ENCODE data around the gene ANGPTL2.

Gene ANGPTL2

DNA sequence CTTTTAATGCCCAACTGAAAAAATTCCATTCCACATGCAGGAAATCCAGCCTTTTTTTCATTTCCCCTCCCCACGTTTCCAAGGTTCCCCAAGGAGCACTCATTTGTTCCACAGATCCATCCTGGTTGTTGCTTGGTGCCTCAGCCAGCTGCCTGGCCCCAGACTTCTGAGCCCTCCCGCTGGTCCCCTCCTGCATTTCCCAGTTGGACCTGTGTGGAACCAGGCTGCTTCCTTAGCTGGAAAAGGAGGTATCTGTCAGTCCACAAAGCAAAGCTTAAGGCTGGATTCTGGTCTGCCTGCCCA lies 44.8 kb downstream of the ANGPTL2 start:
- DNase-seq (ENCODE audit: low read depth, low spot score), result no peak

DNA sequence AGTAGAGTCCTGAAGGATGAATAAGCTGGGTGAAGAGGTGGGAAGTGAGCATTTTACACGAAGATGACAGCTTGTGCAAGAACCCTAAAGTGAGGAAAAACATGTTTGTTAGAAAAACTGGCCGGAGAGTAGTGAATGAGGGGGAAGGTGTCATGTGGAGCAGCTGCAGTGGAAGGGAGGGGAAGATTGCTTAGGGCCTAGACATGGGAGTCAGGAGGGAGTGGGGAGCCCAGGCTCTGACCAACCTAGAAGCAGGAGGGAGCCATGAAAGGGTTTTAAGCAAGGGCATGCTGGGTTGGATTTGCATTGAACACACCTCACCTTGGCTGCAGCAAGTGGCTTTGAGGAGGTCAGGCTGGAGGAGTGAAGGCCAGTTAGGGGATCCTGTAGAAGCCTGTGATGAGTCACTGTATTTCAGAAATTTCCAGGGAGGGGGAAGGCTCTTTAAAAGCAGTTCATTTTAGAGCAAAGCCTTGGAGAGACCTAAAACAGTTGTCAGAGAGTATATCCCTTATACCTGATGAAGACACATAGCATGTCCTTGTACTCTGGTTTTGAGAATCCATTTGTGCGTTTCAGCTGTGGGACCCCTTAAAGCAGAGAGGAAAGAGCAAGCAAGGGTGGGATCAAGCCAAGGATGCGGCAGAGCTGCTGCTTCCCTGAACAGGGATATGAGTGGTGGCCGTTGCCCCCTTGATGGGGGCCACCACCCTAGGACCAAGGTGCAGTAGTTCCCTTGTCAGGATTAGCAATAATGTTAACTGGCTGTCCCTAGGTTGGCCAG lies 45.4 kb downstream of the ANGPTL2 start:
- DNase-seq (ENCODE audit: low read depth, low spot score), result no peak

DNA sequence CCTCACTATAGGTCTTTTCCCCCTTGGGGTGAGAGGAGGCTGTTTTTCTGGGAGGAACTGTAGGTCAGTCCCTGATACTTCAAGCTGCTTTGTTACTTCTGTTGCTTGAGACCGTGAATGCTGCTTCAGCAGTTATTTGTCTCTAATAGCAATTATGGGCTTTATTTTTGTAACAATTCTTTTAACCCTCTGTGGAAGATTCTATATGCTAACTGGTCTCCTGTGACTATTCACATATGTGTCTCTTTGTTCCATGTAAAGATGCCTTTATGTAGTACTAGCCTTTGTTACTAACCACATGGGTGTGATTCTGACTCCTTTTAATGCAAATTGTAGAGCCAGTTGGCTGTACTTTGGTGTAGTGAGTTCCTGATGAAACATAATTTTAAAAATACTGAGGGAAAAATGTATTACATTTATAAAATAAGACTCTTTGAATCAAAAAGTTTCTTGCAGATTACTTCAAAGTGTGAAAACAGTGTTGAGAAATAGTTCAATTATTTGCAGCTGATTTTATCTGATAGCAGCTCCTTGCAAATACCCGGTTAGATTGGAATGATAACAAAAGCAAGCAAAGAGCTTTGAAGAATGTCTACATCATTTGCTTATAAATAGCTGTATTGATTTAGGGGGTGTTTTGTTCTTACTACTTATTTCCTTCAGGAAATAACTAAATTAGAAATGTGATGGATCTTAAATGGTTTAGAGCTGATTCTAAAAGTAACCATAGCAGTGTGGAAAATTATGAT lies 46.6 kb downstream of the ANGPTL2 start:
- no peak for DNase-seq (ENCODE audit: low read depth, low spot score)

DNA sequence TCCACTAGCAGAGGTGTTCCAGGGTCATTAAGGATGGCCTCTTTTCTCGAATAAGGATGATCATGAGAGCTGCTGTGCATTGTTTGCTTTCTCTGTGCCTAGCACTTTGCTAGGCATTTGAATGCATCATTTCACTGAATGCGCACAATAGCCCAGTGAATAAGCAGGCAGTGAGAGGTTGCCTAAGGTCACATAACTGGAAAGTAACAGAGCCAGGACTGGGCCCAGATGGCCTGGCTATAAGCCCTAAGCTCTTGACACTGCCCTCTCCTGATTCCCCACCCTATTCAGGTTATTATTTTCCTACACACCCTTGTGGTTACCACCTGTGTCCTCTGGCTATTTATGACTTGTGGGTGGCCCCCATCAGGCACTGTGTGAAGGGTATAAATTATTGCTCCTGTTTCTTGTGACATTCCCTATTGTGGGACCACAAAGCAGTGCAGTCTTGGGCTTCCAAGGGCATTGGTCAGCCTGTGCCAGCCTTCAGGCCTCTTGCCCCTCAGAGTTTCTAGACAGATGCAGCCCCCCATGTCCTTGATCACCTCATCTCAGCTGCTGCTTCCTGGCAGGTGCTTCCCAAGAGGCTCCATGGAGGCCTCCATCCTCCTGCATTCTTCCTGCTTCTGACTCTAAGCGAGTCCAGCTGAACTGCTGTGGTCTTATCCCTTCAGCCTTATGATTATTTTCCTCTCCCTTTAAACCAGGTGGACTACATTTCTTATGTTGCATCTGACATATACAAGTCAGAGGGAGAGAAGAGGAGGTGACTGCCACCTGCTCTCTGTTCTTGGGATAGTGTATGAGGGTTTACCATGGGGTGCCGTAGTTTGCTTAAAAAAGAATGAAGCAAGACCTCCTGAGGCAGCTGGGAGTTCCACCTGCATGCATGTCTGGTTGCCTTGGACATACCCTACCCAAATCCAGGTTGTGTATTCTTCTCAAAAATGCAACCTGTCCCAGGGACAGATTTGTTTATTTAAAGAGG lies 47.6 kb downstream of the ANGPTL2 start:
- no peak for DNase-seq (ENCODE audit: low read depth, low spot score)

DNA sequence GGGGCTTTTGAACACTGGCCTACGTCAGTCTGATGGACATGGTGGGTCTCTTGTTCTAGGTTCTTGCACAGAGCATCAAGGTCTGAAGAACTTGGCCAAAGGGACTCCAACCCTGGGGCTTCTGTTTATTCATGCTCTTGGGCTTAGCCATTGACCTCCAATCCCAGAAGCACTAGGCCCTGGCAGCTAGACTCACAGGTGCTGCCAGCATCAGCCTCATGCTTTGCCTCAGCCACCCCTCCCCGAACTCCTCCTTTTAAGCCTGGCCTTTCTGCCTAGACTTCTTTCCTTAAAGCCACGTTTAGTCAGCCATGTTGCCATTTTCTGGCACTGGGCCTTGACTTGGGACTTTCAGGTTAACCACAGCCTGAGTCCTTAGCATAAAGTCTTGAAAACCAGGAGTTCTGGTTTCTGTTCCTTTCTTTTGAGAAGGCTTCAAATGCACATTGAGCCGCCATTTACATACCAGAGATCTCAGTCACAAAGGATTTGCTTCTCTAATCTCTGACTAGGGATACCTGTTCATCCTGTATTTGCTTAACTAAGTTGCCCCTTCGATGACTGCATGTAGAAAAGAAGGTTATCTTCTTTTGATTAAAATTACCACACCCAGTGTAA lies 54.7 kb downstream of the ANGPTL2 start:
- no peak for DNase-seq (ENCODE audit: low read depth, low spot score)

DNA sequence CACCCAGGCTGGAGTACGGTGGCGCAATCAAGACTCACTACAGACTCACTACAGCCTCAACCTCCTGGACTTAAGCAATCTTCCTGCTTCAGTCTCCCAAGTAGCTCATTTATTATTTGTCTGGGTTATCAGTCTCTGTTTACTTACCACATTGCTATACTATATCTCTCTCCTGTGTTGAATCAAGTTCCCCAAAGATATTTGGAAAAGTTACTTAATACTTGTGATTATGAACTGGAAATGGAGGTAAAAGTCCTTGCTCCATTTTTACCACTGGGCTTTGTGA lies 55.6 kb downstream of the ANGPTL2 start:
- DNase-seq (ENCODE audit: low read depth, low spot score), result no peak

DNA sequence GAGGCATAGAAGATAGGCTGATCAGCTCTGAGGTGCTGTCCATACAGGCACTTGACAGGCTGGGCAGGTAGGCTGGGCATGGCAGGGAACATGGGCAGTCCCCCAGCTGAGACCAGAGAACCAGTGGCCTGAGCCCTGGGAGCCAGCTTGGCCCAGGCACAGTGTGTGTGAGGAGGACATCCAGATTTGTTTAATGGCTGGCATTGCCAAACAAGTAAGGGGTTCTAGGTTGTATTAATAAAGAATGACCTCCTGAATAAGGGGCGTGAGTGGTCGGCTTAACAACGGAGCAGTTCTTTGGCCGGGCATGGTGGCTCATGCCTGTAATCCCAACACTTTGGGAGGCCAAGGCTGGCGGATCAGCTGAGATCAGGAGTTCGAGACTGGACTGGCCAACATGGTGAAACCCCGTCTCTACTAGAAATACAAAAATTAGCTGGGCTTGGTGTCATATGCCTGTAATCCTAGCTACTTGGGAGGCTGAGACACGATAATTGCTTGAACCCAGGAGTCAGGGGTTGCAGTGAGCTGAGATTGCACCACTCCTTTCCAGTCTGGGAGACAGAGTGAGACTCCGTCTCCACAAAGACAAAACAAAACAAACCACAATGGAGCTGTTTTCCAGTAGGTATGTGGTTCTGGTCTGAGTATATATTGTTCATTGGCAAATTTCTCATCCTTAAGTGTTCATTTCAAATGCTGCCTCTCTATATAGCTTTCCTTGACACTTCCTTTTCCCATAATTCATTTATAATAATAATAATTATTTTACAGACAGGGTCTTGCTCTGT lies 56.2 kb downstream of the ANGPTL2 start:
- DNase-seq (ENCODE audit: low read depth, low spot score), result no peak

DNA sequence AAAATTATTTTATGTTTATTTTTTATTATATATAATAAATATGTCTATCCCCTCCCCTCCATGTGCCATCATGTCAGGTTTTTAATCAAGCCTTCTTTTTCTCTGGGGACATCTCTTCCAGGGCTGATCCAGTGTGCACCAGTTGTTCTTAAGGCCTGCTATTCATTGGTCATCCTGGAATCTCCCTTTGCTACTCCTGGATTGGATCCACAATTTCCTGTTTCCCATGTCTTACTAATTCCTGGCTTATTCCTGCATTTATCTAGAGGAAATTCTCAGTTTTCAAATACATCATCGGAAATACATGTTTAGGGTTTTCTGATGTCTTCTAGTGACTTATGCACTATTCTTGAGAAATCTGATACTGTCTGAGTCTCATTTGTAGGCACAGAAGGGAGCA lies 56.8 kb downstream of the ANGPTL2 start:
- no peak for DNase-seq (ENCODE audit: low read depth, low spot score)

DNA sequence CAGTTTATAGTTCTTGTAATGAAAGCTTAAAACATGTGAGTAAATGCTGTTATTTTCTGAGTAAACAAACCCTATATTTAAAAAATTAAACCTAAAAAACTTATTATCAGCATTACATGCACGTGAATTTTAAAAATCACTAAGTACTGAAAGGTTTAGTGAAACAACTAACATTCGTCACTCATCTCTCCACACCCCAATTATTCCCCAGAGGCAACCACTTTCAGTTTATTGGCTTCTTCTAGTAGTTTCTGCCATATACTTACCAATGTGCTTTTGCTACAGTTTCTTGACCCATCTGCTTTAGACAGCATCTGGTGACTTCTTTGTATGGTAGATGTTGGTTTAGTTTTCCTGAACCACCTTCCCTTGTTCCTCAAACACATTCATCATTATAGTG lies 58.1 kb downstream of the ANGPTL2 start:
- DNase-seq (ENCODE audit: low read depth, low spot score), result no peak

DNA sequence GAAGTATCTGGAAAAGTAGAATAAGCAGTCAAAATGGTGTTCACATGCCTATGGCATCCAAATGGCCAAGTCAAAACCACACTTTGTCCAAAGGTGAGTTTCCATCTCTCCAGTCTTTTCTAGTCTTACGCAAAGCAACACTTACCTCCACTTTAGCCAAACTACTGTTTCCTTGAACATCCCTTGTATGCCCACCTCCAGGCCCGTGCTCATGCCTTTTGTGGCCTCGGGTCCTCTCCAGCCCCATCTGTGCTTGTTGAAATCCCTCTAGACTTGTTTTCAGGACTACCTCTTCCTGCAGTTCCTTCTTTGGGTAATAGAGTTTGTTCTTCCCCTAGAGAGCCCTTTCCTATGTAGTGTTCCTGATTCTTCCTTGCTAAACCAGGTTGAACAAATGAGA lies 61.0 kb downstream of the ANGPTL2 start:
- no peak for DNase-seq (ENCODE audit: low read depth, low spot score)

DNA sequence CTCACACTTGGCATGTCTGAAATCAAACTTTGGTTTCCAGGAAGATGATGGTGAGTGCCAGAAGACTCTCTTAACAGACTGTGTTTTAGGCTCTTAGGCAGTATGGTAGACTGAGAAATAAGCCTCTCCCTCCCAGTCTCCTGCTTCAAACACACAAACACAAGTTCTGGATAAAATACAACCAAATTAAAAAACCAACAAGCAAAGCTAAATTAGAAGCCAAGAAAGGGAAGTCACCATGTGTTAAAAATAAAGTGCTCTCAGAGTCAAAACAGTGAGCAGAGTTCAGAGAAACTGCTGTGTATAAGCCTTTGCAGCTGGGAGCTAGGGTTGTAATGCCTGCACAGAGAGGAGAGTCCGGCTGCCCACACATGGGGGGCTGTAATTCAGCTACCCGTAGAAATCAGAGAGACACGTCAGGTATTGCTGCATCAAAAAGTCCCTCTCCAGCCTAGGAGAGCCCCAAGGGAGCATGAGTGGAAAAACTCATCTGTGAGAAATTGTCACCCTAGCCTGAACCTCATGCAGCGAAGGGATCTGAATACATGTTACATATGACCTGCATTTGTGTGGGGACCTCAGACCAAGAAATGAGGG lies 62.6 kb downstream of the ANGPTL2 start:
- no peak for DNase-seq (ENCODE audit: low read depth, low spot score)

DNA sequence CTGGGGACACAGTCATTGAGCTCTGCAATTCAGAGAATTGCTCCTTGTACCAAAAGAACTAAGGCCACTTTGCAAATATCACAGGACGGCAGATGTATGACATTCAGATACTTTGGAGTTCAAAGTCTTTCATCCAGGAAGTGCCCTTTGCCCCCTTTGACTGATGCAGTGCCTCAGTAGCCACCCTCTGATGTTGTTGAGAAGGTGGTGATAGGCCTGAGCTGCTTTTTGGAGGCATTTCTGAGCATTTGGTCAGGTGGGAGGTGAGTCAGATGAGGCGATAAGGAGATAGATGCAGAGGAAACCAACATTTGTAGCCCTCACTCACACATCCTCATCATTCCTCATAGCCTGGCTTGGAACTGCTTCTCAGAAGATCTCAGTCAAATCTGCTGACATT lies 63.4 kb downstream of the ANGPTL2 start:
- no peak for DNase-seq (ENCODE audit: low read depth, low spot score)

DNA sequence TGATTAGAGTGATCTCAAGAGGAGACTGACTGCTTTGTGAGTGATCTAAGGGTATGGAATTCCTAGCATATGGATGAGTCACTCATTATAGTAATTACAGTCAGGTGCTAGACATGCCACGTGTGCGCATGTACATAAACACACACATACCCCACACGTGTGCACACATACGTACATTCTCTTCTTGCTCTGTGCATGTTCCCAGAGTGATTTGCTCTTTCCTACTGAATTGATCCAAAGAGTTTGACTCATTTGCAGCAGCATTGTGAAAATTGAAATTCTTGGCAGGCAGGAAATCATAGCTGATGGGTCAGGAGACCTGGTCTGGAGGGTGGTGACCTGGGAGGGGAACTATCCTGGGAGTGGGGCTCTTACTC lies 63.8 kb downstream of the ANGPTL2 start:
- no peak for DNase-seq (ENCODE audit: low read depth, low spot score)

DNA sequence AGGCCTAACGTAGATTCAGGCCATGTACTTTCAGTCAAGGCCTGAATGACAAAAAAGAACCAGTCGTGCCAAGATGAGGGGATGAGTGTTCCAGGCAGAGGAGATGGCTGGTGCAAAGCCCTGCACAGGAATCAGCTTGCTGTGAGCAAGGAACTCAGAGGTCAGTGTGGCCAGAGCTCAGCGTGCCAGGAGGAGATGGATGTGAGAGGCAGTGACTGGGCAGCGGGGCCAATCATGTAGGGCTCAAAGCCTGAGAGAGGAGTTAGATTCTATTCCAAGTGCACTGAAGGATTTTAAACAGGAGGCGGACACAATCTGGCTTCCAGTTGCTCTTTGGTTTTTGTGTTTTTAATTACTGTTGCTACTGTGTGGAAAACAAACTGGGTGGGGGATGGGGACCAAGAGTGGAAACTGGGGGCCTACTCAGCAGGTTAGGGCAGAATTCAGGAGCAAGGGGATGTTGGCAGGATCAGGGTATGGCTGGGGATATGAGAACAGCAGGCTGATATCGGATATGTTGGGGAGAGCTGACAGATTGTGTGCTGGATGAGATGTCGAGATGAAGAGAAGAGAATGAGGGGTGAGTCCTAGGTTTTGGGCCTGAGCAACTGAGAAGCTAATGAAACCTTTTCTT lies 64.3 kb downstream of the ANGPTL2 start:
- DNase-seq (ENCODE audit: low read depth, low spot score), result no peak

DNA sequence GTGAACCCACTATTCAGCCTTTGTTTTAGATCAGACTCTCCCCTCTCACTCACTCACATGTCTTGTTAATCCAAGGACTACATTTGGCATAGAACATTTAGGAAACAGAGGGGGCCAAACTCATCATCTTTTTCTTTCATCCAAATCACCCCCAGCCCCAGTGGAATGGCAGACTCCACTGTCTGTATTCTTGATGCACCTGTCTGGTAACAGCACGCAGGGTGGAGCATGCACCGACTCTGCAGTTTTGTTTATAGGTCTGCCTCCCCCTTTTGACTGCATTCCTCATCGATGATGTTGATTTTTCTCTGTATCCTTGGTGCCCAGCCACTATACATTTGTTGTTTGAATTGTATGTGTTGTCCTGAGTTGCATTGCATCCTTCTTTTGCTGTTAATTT lies 66.0 kb downstream of the ANGPTL2 start:
- no peak for DNase-seq (ENCODE audit: low read depth, low spot score)

DNA sequence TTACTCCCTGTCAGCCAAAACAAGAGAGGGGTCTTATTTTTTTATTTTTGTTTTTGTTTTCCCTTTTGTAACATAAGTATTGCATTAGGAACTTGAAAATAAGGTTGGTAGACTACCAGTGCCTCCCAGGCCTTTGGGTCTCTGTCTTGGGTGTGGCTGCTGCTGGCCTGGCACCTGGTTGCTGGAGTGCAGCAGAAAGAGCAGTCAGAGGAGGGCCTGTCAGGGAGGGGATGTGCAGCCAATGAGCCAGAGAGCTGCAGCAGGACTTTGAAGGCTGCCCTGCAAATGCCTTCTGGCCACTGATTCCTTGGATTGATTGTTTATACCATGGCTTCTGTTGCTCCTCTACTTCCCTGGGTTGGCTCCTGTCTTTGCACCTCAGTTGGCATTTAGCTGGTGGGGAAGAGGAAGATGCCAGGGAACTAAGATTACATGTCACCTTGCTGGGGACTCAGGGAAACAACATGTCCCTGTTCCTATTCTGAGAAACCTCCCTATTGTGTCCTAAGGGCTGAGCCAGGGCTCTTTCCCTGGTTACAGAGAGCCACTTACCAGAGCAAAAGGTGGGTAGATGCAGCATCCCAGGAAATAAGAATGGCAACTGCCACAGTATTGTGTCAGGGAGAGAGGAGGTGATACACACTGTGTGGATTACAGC lies 66.6 kb downstream of the ANGPTL2 start:
- no peak for DNase-seq (ENCODE audit: low read depth, low spot score)

DNA sequence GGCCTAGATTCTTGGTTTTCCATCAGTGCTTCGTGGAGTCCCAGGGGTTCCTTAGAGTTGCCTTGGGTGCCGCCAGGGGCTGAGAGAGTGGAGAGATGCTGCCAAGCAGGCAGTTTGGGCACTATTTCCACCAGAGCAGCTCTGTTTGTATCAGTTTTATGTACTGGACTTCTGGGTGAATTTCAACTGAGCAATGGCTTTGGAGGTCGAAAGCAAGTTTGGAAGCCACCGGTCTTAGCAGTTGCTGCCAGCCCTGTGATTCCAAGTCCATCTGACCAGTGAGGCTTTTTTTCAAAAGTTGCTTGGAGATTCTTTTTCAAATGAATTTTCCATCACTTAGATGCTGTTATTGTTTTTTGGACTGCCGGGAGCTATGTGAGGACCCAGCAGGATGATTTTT lies 68.5 kb downstream of the ANGPTL2 start:
- no peak for DNase-seq (ENCODE audit: low read depth, low spot score)

DNA sequence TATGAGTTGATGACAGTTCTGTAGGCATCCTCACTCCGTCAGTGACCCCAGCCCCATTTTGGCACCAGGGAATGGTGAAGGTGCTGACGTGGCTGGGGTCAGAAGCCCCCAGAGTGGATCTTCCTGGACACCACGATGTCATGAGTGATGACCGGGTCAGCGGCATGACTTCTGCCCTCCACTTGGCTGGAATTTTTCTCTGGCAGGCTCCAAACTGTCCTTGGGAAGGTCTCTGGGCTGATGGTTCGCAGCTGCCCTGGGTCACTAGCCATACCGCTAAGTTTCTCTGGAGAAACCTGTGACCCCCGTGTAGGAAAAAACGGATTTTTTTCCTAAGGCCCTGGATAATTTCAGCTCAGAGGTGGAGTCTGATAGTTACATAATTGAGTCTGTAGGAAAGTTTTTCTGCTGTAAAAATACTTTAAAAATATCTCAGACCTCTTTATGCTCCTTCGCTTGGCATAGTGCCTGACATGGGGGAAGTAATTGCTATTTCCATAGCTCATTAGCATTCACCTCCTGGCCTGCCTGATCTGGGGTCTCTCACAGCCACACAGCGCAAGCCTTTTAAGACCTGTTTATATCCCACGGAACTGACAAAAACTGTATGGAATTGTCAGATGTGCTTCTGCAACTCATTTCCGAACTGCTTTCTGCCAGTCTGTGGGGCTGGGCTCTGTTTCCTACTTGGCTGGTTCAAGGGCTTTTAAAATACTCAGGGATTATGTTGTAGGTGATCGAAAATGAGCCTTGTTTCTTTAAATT lies 69.2 kb downstream of the ANGPTL2 start:
- no peak for DNase-seq (ENCODE audit: low read depth, low spot score)
